RWPE2 (cell line): ENCODE measurements around the gene TMEM229A.
A peak's percentile ranks its signal among the peaks of the same experiment; 100 is the strongest.

Experiments
- ATAC-seq: fragments of 200-7000 bp; cut with Tn5 transposase; 3 replicates; pipeline ENCODE4 v1.9.1; 2021; ENCODE audit warnings: low read depth
- DNase-seq: peaks from one replicate; pipeline ENCODE4 v3.0.0-alpha.2; 2020; ENCODE audit warnings: low spot score
- H3K27ac ChIP-seq: fragments of 450-650 bp; 2 replicates; pipeline ENCODE4 v1.5.1; 2017; ENCODE audit warnings: mild to moderate bottlenecking; ENCODE audit not compliant: poor library complexity, severe bottlenecking
- H3K27me3 ChIP-seq: fragments of 250-450 bp; sonication (Bioruptor Pico); 2 replicates; pipeline ENCODE4 v1.5.1; 2021; ENCODE audit warnings: mild to moderate bottlenecking, moderate library complexity; ENCODE audit not compliant: insufficient read depth, poor library complexity, severe bottlenecking
- H3K36me3 ChIP-seq: fragments of 250-450 bp; sonication (Bioruptor Pico); 2 replicates; pipeline ENCODE4 v1.5.1; 2020; ENCODE audit warnings: low read depth, mild to moderate bottlenecking, moderate library complexity
- H3K4me1 ChIP-seq: fragments of 250-450 bp; sonication (Bioruptor Pico); 2 replicates; pipeline ENCODE4 v1.5.1; 2021; ENCODE audit warnings: mild to moderate bottlenecking, moderate library complexity; ENCODE audit not compliant: insufficient read depth, poor library complexity, severe bottlenecking
- H3K4me3 ChIP-seq: fragments of 250-450 bp; sonication (Bioruptor Pico); 2 replicates; pipeline ENCODE4 v1.5.1; 2021; ENCODE audit warnings: mild to moderate bottlenecking, moderate library complexity; ENCODE audit not compliant: severe bottlenecking
- H3K9me3 ChIP-seq: fragments of 250-450 bp; sonication (Bioruptor Pico); 2 replicates; pipeline ENCODE4 v1.5.1; 2021; ENCODE audit warnings: mild to moderate bottlenecking, moderate library complexity; ENCODE audit not compliant: severe bottlenecking
- CTCF ChIP-seq: fragments of 450-650 bp; IDR thresholded peaks from one replicate; pipeline ENCODE4 v1.5.1; 2017; ENCODE audit warnings: mild to moderate bottlenecking, moderate library complexity; ENCODE audit not compliant: poor library complexity, severe bottlenecking

The TMEM229A gene

GRCh38 chr7:124033807-124034753 lies 1.2 kb upstream of the TMEM229A start:
- ATAC-seq = no peak

GRCh38 chr7:124033095-124033806 lies 384 bp upstream of the TMEM229A start:
- H3K4me3 ChIP-seq = peak overlapping the region; percentile 23

More at GRCh38 chr7:124033807-124034753, 1.2 kb upstream of the TMEM229A start:
- Histone ChIP-seq H3K9me3 (no peaks in the 10 kb centered on the region), H3K36me3 (no peaks in the 10 kb centered on the region), H3K27me3 (peaks cover 60% of the 10 kb centered on the region), H3K27ac (no peak overlapping the region), H3K4me1 (no peaks in the 10 kb centered on the region), H3K4me3 (no peak overlapping the region)
- no peak for DNase-seq
- no peak for TF ChIP-seq CTCF

GRCh38 chr7:124031919-124032318 lies 948 bp downstream of the TMEM229A start:
- Histone ChIP-seq H3K27me3 (peaks cover 64% of the 10 kb centered on the region), H3K27ac (no peak overlapping the region), H3K9me3 (no peaks in the 10 kb centered on the region), H3K36me3 (no peaks in the 10 kb centered on the region), H3K4me1 (no peaks in the 10 kb centered on the region), H3K4me3 (peak overlapping the region; percentile 23)
- no peak for ATAC-seq
- TF ChIP-seq CTCF = no peak
- DNase-seq = no peak

More at GRCh38 chr7:124033095-124033806, 384 bp upstream of the TMEM229A start:
- H3K4me1 ChIP-seq = no peaks in the 10 kb centered on the region
- H3K36me3 ChIP-seq = no peaks in the 10 kb centered on the region
- ATAC-seq = peak; percentile 35; the same call in 2 of the 3 replicates
- peaks cover 64% of the 10 kb centered on the region for H3K27me3 ChIP-seq
- no peak for DNase-seq
- H3K27ac ChIP-seq = no peak overlapping the region
- H3K9me3 ChIP-seq = no peaks in the 10 kb centered on the region
- no peak for TF ChIP-seq CTCF

DNA sequence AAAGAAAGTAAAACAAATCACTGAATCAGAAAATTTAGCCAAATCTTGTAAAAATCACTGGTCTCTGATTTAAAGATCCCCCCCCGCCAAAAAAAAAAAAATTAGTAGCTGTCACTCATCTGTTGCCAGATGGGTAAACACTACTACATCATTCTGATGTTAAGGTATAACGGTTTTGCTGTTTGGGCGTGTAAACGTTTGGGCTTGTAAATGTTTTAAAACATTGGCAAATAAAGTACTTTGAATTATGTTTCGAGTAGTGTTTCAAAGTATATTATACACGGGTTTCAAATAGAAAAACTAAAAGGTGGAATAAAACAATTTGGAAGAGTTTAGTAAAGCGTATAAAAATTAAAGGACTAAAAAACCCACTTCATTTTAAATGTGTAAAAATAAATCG lies 1.5 kb downstream of the TMEM229A start:
- Histone ChIP-seq H3K27me3 (peaks cover 64% of the 10 kb centered on the region), H3K27ac (no peak overlapping the region), H3K4me1 (no peaks in the 10 kb centered on the region), H3K36me3 (no peaks in the 10 kb centered on the region), H3K9me3 (no peaks in the 10 kb centered on the region), H3K4me3 (no peak overlapping the region)
- DNase-seq (no peak), ATAC-seq (no peak)
- no peak for TF ChIP-seq CTCF
